Mucosa of rectum (tissue), 2 donors: ENCODE data around the gene HSD17B1.
"Not testable (repeated sequence)": the region's sequence is repeated elsewhere in the genome, so short reads cannot be mapped to it uniquely, and the experiment has no call there.

ENCODE experiments used
- H3K27ac ChIP-seq, 2 donors: one replicate each; pipeline ENCODE4 v1.7.0; 2013; ENCODE audit warnings: inconsistent platforms in 2 of 2, low read depth in 2 of 2, low read length in 2 of 2
- H3K27me3 ChIP-seq, 2 donors: one replicate each; pipeline ENCODE4 v1.7.0; 2013; ENCODE audit warnings: low read length in 2 of 2; ENCODE audit not compliant: control insufficient read depth in 2 of 2, insufficient read depth in 2 of 2
- H3K36me3 ChIP-seq, 2 donors: one replicate each; pipeline ENCODE4 v1.7.0; 2013; ENCODE audit warnings: low read length in 2 of 2; ENCODE audit not compliant: control insufficient read depth in 2 of 2, insufficient read depth in 2 of 2
- H3K4me1 ChIP-seq, 2 donors: one replicate each; pipeline ENCODE4 v1.7.0; 2013; ENCODE audit warnings: low read length in 2 of 2, mild to moderate bottlenecking in 1 of 2; ENCODE audit not compliant: control insufficient read depth in 2 of 2, insufficient read depth in 2 of 2
- H3K4me3 ChIP-seq, 2 donors: one replicate each; pipeline ENCODE4 v1.7.0; 2013; ENCODE audit warnings: low read length in 2 of 2
- H3K9ac ChIP-seq, 2 donors: one replicate each; pipeline ENCODE4 v1.7.0; 2013; ENCODE audit warnings: low read length in 2 of 2, low read depth in 1 of 2, mild to moderate bottlenecking in 1 of 2
- H3K9me3 ChIP-seq, 2 donors: one replicate each; pipeline ENCODE4 v1.7.0; 2013; ENCODE audit warnings: low read length in 2 of 2; ENCODE audit not compliant: control insufficient read depth in 2 of 2
- donor health status: healthy.
- donor health status: Normal muscosa, but diverticular disease.

Gene HSD17B1

GRCh38 chr17:42555961-42556617 is 3.4 kb downstream of the HSD17B1 start:
- not testable (repeated sequence) for H3K36me3 ChIP-seq, H3K4me3 ChIP-seq, H3K9ac ChIP-seq, H3K9me3 ChIP-seq, H3K27me3 ChIP-seq, H3K27ac ChIP-seq
- peaks cover 9 to 19% of the 10 kb centered on the region in 2 donors for H3K4me1 ChIP-seq

DNA sequence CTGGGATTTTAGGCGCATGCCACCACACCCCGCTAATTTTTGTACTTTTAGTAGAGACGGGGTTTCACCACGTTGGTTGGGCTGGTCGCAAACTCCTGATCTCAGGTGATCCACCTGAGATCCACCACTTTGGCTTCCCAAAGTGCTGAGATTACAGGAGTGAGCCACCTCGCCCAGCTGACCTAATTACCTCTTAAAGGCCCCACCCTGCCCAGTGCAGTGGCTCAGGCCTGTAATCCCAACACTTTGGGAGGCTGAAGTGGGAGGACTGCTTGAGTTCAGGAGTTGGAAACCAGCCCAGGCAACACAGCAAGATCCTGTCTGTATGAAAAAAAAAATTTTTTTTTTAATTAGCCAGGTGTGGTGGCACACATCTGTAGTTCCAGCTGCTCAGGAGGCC is 6.4 kb downstream of the HSD17B1 start:
- Histone ChIP-seq H3K27me3 (no peaks in the 10 kb centered on the region), H3K27ac (peak overlapping the region; percentile 38 to 42), H3K9ac (peak overlapping the region in 1 of 2 donors; percentile 33), H3K4me3 (no peak overlapping the region), H3K4me1 (peaks cover 26 to 37% of the 10 kb centered on the region in 2 donors), H3K9me3 (no peaks in the 10 kb centered on the region), H3K36me3 (peaks cover under 1 to 5% of the 10 kb centered on the region in 2 donors)

DNA sequence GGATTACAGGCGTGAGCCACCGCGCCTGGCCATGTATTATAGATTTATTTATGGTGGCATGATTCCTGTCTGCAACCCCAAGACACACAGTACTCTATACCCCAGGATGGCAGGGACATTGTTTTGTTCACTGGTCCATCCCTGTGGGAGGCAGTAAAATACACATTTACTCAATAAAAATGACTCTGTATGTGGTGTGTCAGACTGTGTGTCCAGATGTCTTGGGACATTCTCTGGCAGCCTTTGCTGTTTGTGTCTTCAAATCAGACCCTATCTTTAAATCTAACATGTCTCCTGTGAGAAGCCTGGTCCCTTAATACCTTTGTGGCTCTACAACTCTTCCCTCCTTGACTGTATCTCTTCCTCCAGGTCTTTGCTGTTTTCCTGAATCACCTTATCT is 7.5 kb downstream of the HSD17B1 start:
- H3K27ac ChIP-seq: no peak overlapping the region

DNA sequence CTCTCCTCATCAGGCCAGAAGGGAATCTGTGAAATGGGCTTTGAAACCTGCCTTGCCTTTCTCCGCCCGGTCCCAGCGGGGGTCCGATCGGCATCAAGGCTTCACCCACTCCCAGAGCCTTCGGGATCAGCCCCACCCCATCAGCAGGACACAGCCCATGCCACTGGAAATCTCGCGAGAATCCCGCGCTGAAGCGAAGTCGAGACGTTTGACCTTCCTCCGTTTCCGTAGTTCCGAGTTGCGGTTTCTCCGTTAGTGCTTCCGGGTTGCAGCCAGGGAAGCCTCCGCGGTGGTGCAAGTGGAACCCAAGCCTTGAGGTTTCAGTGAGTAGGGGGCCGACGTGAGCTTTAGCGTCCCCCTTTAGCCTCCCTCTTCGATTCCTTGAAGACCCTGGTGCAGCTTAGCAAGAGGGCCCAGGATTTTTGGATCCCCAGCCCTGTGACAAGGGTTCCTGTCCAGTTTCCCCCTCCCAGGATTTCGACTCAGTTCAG is 9.2 kb downstream of the HSD17B1 start, which contains the start of gene COASY:
Gene COASY, plus strand, starts transcription at position 252 of the 491 bp plus-strand sequence. CDS start 475 bp downstream, outside the sequence.
- Histone ChIP-seq H3K27ac (peak within 1 kb of the TSS; percentile 79 to 80), H3K9ac (peak within 1 kb of the TSS; percentile 72 to 92), H3K36me3 (peaks cover 22 to 27% of the 10 kb centered on the region in 2 donors), H3K4me1 (peaks cover 31 to 41% of the 10 kb centered on the region in 2 donors), H3K4me3 (peak within 1 kb of the TSS; percentile 69 to 97), H3K9me3 (no peaks in the 10 kb centered on the region), H3K27me3 (no peaks in the 10 kb centered on the region)

More for the DNA sequence above, 7.5 kb downstream of the HSD17B1 start:
- H3K4me3 ChIP-seq: no peak overlapping the region
- peaks cover 13 to 17% of the 10 kb centered on the region in 2 donors for H3K36me3 ChIP-seq
- peaks cover 26 to 36% of the 10 kb centered on the region in 2 donors for H3K4me1 ChIP-seq
- H3K9ac ChIP-seq: no peak overlapping the region
- H3K9me3 ChIP-seq: no peaks in the 10 kb centered on the region
- H3K27me3 ChIP-seq: no peaks in the 10 kb centered on the region

- Histone ChIP-seq H3K9ac (peak overlapping the region; percentile 72 to 92), H3K27me3 (no peaks in the 10 kb centered on the region), H3K27ac (peak overlapping the region; percentile 79 to 80), H3K4me3 (peak overlapping the region; percentile 69 to 97), H3K4me1 (peaks cover 31 to 43% of the 10 kb centered on the region in 2 donors), H3K36me3 (peaks cover 22 to 27% of the 10 kb centered on the region in 2 donors), H3K9me3 (no peaks in the 10 kb centered on the region)
Measured at GRCh38 chr17:42562388-42563142, 9.8 kb downstream of the HSD17B1 start.

- Histone ChIP-seq H3K4me1 (peaks cover 35 to 46% of the 10 kb centered on the region in 2 donors), H3K9ac (peak overlapping the region; percentile 72 to 92), H3K27ac (peak overlapping the region in 1 of 2 donors; percentile 79)
Measured at GRCh38 chr17:42563143-42563509, 10.4 kb downstream of the HSD17B1 start.

DNA sequence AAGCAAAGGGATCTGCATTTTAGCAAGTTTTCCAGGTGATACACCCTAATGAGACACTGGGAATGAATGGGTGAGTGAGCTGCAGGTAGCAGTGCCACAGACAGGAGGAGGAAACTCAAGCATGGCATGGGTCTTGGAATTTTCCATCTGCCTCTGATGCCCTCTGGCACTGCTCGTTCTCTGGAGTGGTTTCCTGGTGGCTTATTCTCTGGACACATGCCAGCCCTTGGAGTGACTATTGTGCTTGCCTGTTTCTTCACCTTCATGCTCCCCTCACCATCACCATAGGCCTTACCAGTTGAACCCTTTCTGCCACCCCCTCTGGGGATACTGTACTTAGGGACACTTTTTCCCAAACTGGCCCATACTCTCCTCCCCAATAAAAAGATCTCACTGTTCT is 10.8 kb downstream of the HSD17B1 start:
- Histone ChIP-seq H3K4me3 (peak overlapping the region; percentile 69 to 97), H3K36me3 (peaks cover 24 to 30% of the 10 kb centered on the region in 2 donors), H3K9ac (peak overlapping the region in 1 of 2 donors; percentile 72), H3K9me3 (no peaks in the 10 kb centered on the region), H3K27ac (no peak overlapping the region), H3K27me3 (no peaks in the 10 kb centered on the region), H3K4me1 (peaks cover 38 to 50% of the 10 kb centered on the region in 2 donors)

More at GRCh38 chr17:42563143-42563509, 10.4 kb downstream of the HSD17B1 start:
- no peaks in the 10 kb centered on the region for H3K27me3 ChIP-seq
- H3K4me3 ChIP-seq: peak overlapping the region; percentile 69 to 97
- H3K36me3 ChIP-seq: peaks cover 22 to 27% of the 10 kb centered on the region in 2 donors
- no peaks in the 10 kb centered on the region for H3K9me3 ChIP-seq

DNA sequence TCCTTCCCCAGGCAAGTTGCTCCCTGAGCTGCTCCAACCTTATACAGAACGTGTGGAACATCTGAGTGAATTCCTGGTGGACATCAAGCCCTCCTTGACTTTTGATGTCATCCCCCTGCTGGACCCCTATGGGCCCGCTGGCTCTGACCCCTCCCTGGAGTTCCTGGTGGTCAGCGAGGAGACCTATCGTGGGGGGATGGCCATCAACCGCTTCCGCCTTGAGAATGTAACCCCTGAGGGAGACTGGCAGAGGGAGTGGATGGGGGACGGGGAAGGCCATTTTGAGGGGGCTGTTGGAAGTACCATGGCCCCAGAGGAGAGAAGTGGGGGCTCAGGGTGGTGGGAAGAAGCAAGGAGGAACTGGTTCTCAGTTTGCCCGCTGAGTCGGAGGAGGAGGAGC is 11.2 kb downstream of the HSD17B1 start:
- peak overlapping the region in 1 of 2 donors; percentile 72 for H3K9ac ChIP-seq
- H3K9me3 ChIP-seq: no peaks in the 10 kb centered on the region
- H3K27ac ChIP-seq: no peak overlapping the region
- H3K36me3 ChIP-seq: peaks cover 28 to 34% of the 10 kb centered on the region in 2 donors
- no peaks in the 10 kb centered on the region for H3K27me3 ChIP-seq
- peak overlapping the region; percentile 69 to 97 for H3K4me3 ChIP-seq
- H3K4me1 ChIP-seq: peaks cover 38 to 51% of the 10 kb centered on the region in 2 donors

DNA sequence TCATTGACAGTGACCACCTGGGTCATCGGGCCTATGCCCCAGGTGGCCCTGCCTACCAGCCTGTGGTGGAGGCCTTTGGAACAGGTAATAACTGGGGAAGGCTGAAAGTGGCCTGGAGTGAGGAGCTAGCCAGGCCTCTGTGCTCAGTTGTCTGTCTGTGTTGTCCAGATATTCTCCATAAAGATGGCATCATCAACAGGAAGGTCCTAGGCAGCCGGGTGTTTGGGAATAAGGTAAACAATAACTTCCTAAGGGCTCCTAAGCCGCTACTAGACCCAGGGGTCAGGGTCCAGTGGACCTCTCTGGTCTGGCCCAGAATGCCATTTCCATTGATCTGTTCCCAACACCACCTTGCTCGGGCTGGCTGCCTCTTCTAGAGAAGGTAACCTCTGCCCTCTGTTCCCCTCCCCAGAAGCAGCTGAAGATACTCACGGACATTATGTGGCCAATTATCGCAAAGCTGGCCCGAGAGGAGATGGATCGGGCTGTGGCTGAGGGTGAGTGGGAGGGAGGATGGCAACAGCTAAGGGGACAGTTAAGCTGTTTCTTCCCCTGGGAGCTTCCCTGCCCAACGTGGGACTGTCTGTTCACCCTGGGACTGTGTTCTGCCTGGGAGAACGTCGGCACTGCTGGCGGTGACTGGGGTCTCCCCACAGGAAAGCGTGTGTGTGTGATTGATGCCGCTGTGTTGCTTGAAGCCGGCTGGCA is 12.2 kb downstream of the HSD17B1 start:
- peaks cover 34 to 44% of the 10 kb centered on the region in 2 donors for H3K4me1 ChIP-seq
- H3K36me3 ChIP-seq: peaks cover 38 to 44% of the 10 kb centered on the region in 2 donors
- H3K9ac ChIP-seq: no peak overlapping the region
- H3K9me3 ChIP-seq: no peaks in the 10 kb centered on the region
- H3K27ac ChIP-seq: no peak overlapping the region
- no peaks in the 10 kb centered on the region for H3K27me3 ChIP-seq
- no peak overlapping the region for H3K4me3 ChIP-seq
